ENCODE data around the gene ACSM6. TPM values are rescaled to one million over a fixed set of nuclear protein-coding genes. Genes with fewer than 3 reads are reported as not detected.

ACSM6 gene
- total and polyA plus RNA-seq, 2 donors (not counting 3 experiments of a cell fraction or from before 2014, with no cell fraction given), result not detected

DNA sequence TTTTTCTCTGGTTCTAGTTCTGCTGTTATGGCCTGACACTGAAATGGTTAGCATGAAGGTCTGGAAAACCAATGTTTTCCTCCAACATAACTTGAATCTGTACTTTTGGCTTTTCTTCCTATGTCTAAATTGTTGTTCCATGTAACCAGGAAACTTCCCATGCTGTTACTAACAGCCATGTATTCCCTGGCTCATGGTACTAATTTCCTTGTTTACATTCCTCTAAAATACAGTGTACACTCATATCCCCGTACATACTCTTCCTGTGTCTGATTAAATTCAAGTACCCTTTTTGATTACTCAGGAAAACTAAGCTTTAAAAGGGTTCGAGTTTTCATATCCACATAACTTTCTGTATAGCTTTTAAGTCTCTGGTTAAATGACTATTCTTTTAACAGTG lies 12.3 kb upstream of the ACSM6 start:
- intact Hi-C loops (cut with micrococcal nuclease), result loop anchor here (2.0 kb wide), 1 partner anchor 49 kb away; no protein-coding TSS in a partner anchor
- Histone ChIP-seq H4K20me1 (replicated peaks; ENCODE audit: control insufficient read depth, extremely low read depth, insufficient read depth, low read length) (no peaks in the 10 kb centered on the region), H3K79me2 (ENCODE audit: control insufficient read depth, insufficient read depth, low read length) (no peaks in the 10 kb centered on the region), H3K9me3 (replicated peaks; ENCODE audit: control insufficient read depth, insufficient read depth, low read length) (no peaks in the 10 kb centered on the region), H3K9me1 (replicated peaks; ENCODE audit: control insufficient read depth, extremely low read depth, insufficient read depth, low read length) (no peaks in the 10 kb centered on the region), H3K4me1 (ENCODE audit: control insufficient read depth, extremely low read depth, insufficient read depth, low read length) (peaks cover 15% of the 10 kb centered on the region), H2AFZ (ENCODE audit: low read depth, low read length) (peak overlapping the region; percentile 6), H3K4me2 (ENCODE audit: insufficient read depth, low read length) (peak overlapping the region; percentile 55), H3K27me3 (ENCODE audit: control insufficient read depth in 2 of 2, insufficient read depth in 2 of 2, low read length in 2 of 2) (peaks cover 3 to 12% of the 10 kb centered on the region in 2 experiments), H3K9ac (replicated peaks; ENCODE audit: extremely low read depth, insufficient read depth, low read length) (no peak overlapping the region), H3K36me3 (ENCODE audit: control insufficient read depth in 2 of 2, extremely low read depth in 1 of 2, insufficient read depth in 2 of 2, low read length in 2 of 2) (no peaks in the 10 kb centered on the region), H3K4me3 (replicated peaks in 1 of 3; ENCODE audit: insufficient read depth in 1 of 3, low read depth in 1 of 3, low read length in 3 of 3) (no peak overlapping the region), H3K27ac (ENCODE audit: insufficient read depth, low read depth, low read length) (no peak overlapping the region)
- DNase-seq (ENCODE audit: low read depth, low spot score) (peak; percentile 81), FAIRE-seq (peak; percentile 76)
- dilution Hi-C loops (cut with MboI; ENCODE audit: extremely low pct_ligation_motif_present, low sequenced_read_pairs), result no loop called here
- POLR2A ChIA-PET, result no interaction called here
- CTCF ChIA-PET, result interaction anchor here (1.4 to 4.5 kb wide), 3 partner anchors 48 to 181 kb away, joined by 5 to 50 read pairs (median 15); no protein-coding TSS in a partner anchor
- no TSS peak for BruUV-seq (replicated peaks)
- TF ChIP-seq, protein P1, sequence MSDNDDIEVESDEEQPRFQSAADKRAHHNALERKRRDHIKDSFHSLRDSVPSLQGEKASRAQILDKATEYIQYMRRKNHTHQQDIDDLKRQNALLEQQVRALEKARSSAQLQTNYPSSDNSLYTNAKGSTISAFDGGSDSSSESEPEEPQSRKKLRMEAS (IDR thresholded peaks at IDR 0.05; ENCODE audit: insufficient read depth, insufficient read length), result no peak
- TF ChIP-seq MYC (IDR thresholded peaks at IDR 0.05; ENCODE audit: low read depth, low read length) (no peak), JUN (IDR thresholded peaks at IDR 0.05; ENCODE audit: borderline replicate concordance, insufficient read depth, insufficient read length, low read depth) (peak; percentile 16), GATA2 (IDR thresholded peaks at IDR 0.05; ENCODE audit: insufficient read depth, insufficient read length, low read depth, low read length) (no peak), CTCF (IDR thresholded peaks at IDR 0.05; ENCODE audit: extremely low read depth in 1 of 2, insufficient read depth in 1 of 2, low read depth in 1 of 2, low read length in 2 of 2) (no peak), EZH2 (IDR thresholded peaks at IDR 0.05; ENCODE audit: borderline replicate concordance, low read depth, low read length, severe bottlenecking) (no peak), POLR2A (IDR thresholded peaks at IDR 0.05; ENCODE audit: low read depth, low read length) (no peak), FOS (IDR thresholded peaks at IDR 0.05; ENCODE audit: borderline replicate concordance, insufficient read depth, low read length) (peak; percentile 42), POLR2AphosphoS5 (IDR thresholded peaks at IDR 0.05; ENCODE audit: insufficient read depth, low read depth, low read length) (no peak)

Measured in endothelial cell of umbilical vein (primary cell).